Fibroblast of lung (primary cell): ENCODE data around the gene VPS4A. TPM values are rescaled to one million over a fixed set of nuclear protein-coding genes. Genes with fewer than 3 reads are reported as not detected.
"Not testable (repeated sequence)": the region's sequence is repeated elsewhere in the genome, so short reads cannot be mapped to it uniquely, and the experiment has no call there.

Experiments used
- DNase-seq, 2 donors: peaks; one replicate each; pipeline versions ENCODE4 v3.0.0 to v3.0.0-alpha.2; 2010; ENCODE audit warnings: low read depth in 2 of 2
- H2AFZ ChIP-seq: 2 replicates; pipeline ENCODE4 v1.5.1; 2012; ENCODE audit warnings: low read length, control low read depth, inconsistent platforms
- H3K27ac ChIP-seq: 2 replicates; pipeline ENCODE4 v1.5.1; 2011; ENCODE audit warnings: low read length, control low read depth; ENCODE audit not compliant: insufficient read depth
- H3K27me3 ChIP-seq: 2 replicates; pipeline ENCODE4 v1.5.1; 2011; ENCODE audit warnings: mild to moderate bottlenecking, low read length; ENCODE audit not compliant: control insufficient read depth, insufficient read depth
- H3K36me3 ChIP-seq: 2 replicates; pipeline ENCODE4 v1.5.1; 2011; ENCODE audit warnings: low read length; ENCODE audit not compliant: control insufficient read depth, insufficient read depth
- H3K4me1 ChIP-seq: 2 replicates; pipeline ENCODE4 v1.5.1; 2011; ENCODE audit warnings: low read length; ENCODE audit not compliant: control insufficient read depth, insufficient read depth; ENCODE audit errors: extremely low read depth
- H3K4me2 ChIP-seq: 2 replicates; pipeline ENCODE4 v1.5.1; 2011; ENCODE audit warnings: low read length, control low read depth; ENCODE audit not compliant: insufficient read depth; ENCODE audit errors: extremely low read depth
- H3K4me3 ChIP-seq, 4 experiments: fragments of 200-600 bp in 1 of 4; sonication (generic) in 1 of 4; replicated peaks in 1 of 4; 2 replicates each; pipeline ENCODE4 v1.5.1; 2011 to 2016; ENCODE audit warnings: low read length in 4 of 4, low read depth in 3 of 4, mild to moderate bottlenecking in 3 of 4, control low read depth in 2 of 4, inconsistent platforms in 1 of 4, mixed read lengths in 1 of 4; ENCODE audit not compliant: insufficient read depth in 1 of 4; ENCODE audit errors: control extremely low read depth in 1 of 4
- H3K79me2 ChIP-seq: 2 replicates; pipeline ENCODE4 v1.5.1; 2012; ENCODE audit warnings: mild to moderate bottlenecking, low read length, inconsistent platforms; ENCODE audit not compliant: control insufficient read depth, insufficient read depth
- H3K9ac ChIP-seq: 2 replicates; pipeline ENCODE4 v1.5.1; 2011; ENCODE audit warnings: mild to moderate bottlenecking, low read length, control low read depth; ENCODE audit not compliant: insufficient read depth
- H3K9me3 ChIP-seq: 2 replicates; pipeline ENCODE4 v1.5.1; 2012; ENCODE audit warnings: low read depth, low read length; ENCODE audit not compliant: control insufficient read depth, insufficient read depth
- H4K20me1 ChIP-seq: 2 replicates; pipeline ENCODE4 v1.5.1; 2011; ENCODE audit warnings: low read length; ENCODE audit not compliant: control insufficient read depth, insufficient read depth; ENCODE audit errors: extremely low read depth
- CTCF ChIP-seq, 2 donors: IDR thresholded peaks in 1 of 2; conservative IDR thresholded peaks in 1 of 2; 1 replicate in 1 of 2; 2 replicates in 1 of 2; pipeline ENCODE4 v1.5.1; 2011 to 2012; ENCODE audit warnings: low read length in 2 of 2, control low read depth in 1 of 2, inconsistent platforms in 1 of 2, low read depth in 1 of 2, mild to moderate bottlenecking in 1 of 2
- EZH2 ChIP-seq: IDR thresholded peaks from 2 replicates; pipeline ENCODE4 v1.5.1; 2012; ENCODE audit warnings: low read length, control low read depth, mild to moderate bottlenecking; ENCODE audit errors: missing control alignments
- polyA plus RNA-seq, 2 donors: library from polyadenylated mRNA; depleted of rRNA in 1 of 2; stranded (reverse) in 1 of 2; unstranded in 1 of 2; fragments of >200 nt; gene quantifications; 2 replicates each; pipeline ENCODE4 v1.2.1, GENCODE V29; 2011 to 2012; ENCODE audit warnings: missing spikeins in 1 of 2
- total RNA-seq: library from RNA; depleted of rRNA; stranded (reverse); fragments of >200 nt; gene quantifications from 2 replicates; pipeline ENCODE4 v1.2.1, GENCODE V29; 2014

VPS4A gene
- total and polyA plus RNA-seq, 2 donors (not counting 1 experiment from before 2014, with no cell fraction given) = 14.5 to 39.8 TPM

GRCh38 chr16:69351309-69352027 lies 40.3 kb downstream of the VPS4A start, which contains the start of gene TMED6:
TSS of gene TMED6 (minus strand) at chr16:69351786. CDS start at chr16:69351753, 33 bp downstream.
- Histone ChIP-seq H3K4me1 (no peaks in the 10 kb centered on the region), H3K79me2 (no peaks in the 10 kb centered on the region), H3K9ac (no peak within 1 kb of the TSS), H3K4me3 (no peak within 1 kb of the TSS), H3K9me3 (no peaks in the 10 kb centered on the region), H3K4me2 (no peak within 1 kb of the TSS), H3K36me3 (peaks cover 6% of the 10 kb centered on the region), H2AFZ (no peak within 1 kb of the TSS), H3K27me3 (no peaks in the 10 kb centered on the region), H3K27ac (no peak within 1 kb of the TSS), H4K20me1 (no peaks in the 10 kb centered on the region)
- no peak for TF ChIP-seq CTCF (conservative IDR thresholded peaks at IDR 0.05 in 1 of 2, IDR thresholded peaks at IDR 0.05 in 1 of 2; ENCODE audit: low read depth in 1 of 2, low read length in 2 of 2)
- TF ChIP-seq EZH2 = no peak
- DNase-seq = no peak

GRCh38 chr16:69360070-69360469 lies 48.9 kb downstream of the VPS4A start:
- not testable (repeated sequence) for H3K9ac ChIP-seq, H3K4me1 ChIP-seq, DNase-seq, H3K4me2 ChIP-seq, H3K36me3 ChIP-seq, H4K20me1 ChIP-seq, H3K4me3 ChIP-seq, H3K9me3 ChIP-seq, H2AFZ ChIP-seq, H3K79me2 ChIP-seq, H3K27ac ChIP-seq, H3K27me3 ChIP-seq

GRCh38 chr16:69363281-69363717 lies 52.1 kb downstream of the VPS4A start:
- Histone ChIP-seq H2AFZ (no peak overlapping the region), H3K79me2 (no peaks in the 10 kb centered on the region), H3K4me1 (no peaks in the 10 kb centered on the region), H3K9ac (no peak overlapping the region), H3K27ac (no peak overlapping the region), H3K4me2 (no peak overlapping the region), H3K36me3 (peaks cover 14% of the 10 kb centered on the region), H3K9me3 (no peaks in the 10 kb centered on the region), H4K20me1 (no peaks in the 10 kb centered on the region), H3K27me3 (no peaks in the 10 kb centered on the region), H3K4me3 (no peak overlapping the region)
- TF ChIP-seq EZH2 (no peak), CTCF (conservative IDR thresholded peaks at IDR 0.05 in 1 of 2, IDR thresholded peaks at IDR 0.05 in 1 of 2; ENCODE audit: low read depth in 1 of 2, low read length in 2 of 2) (no peak)
- DNase-seq = no peak
